Heart left ventricle (tissue), 16 donors: Measurements from ENCODE around the gene BCL2. TPM values are rescaled to one million over a fixed set of nuclear protein-coding genes. Genes with fewer than 3 reads are reported as not detected.

ENCODE experiments used
- ATAC-seq, 4 donors: fragments of 200-7000 bp; cut with Tn5 transposase; one replicate each; pipeline ENCODE4 v1.9.1; 2020 to 2022; ENCODE audit warnings: moderate library complexity in 4 of 4, mild to moderate bottlenecking in 3 of 4, moderate number of reproducible peaks in 1 of 4
- DNase-seq, 5 donors: peaks; one replicate each; pipeline ENCODE4 v3.0.0-alpha.2; 2020
- H3K27ac ChIP-seq, 12 donors: fragments of 200-600 bp; sonication (generic) in 4 of 12; one replicate each; pipeline versions ENCODE4 v1.5.0 to v1.8.0; 2016 to 2022; ENCODE audit warnings: mild to moderate bottlenecking in 2 of 12
- H3K27me3 ChIP-seq, 9 donors: fragments of 200-600 bp; sonication (generic) in 2 of 9; one replicate each; pipeline versions ENCODE4 v1.5.1 to v1.8.0; 2016 to 2022; ENCODE audit warnings: mild to moderate bottlenecking in 3 of 9
- H3K36me3 ChIP-seq, 9 donors: fragments of 200-600 bp; sonication (generic) in 2 of 9; one replicate each; pipeline versions ENCODE4 v1.5.0 to v1.8.0; 2018 to 2022; ENCODE audit warnings: mild to moderate bottlenecking in 2 of 9
- H3K4me1 ChIP-seq, 12 donors: fragments of 200-600 bp; sonication (generic) in 4 of 12; one replicate each; pipeline versions ENCODE4 v1.5.0 to v1.8.0; 2016 to 2022; ENCODE audit warnings: mild to moderate bottlenecking in 3 of 12
- H3K4me3 ChIP-seq, 12 donors: fragments of 200-600 bp; sonication (generic) in 4 of 12; one replicate each; pipeline versions ENCODE4 v1.5.0 to v1.8.0; 2017 to 2022; ENCODE audit warnings: mild to moderate bottlenecking in 9 of 12, moderate library complexity in 4 of 12
- H3K9me3 ChIP-seq, 12 donors: fragments of 200-600 bp; sonication (generic) in 4 of 12; one replicate each; pipeline versions ENCODE4 v1.5.0 to v1.8.0; 2016 to 2022; ENCODE audit warnings: mild to moderate bottlenecking in 1 of 12
- CTCF ChIP-seq, 12 donors: fragments of 200-600 bp; sonication (generic) in 4 of 12; IDR thresholded peaks; one replicate each; pipeline versions ENCODE4 v1.5.0 to v1.8.0; 2018 to 2022; ENCODE audit warnings: antibody characterized with exemption in 12 of 12, mild to moderate bottlenecking in 5 of 12
- POLR2A ChIP-seq, 2 donors: fragments of 450-650 bp; IDR thresholded peaks; one replicate each; pipeline ENCODE4 v1.6.1; 2017; ENCODE audit warnings: antibody characterized with exemption in 2 of 2, mild to moderate bottlenecking in 2 of 2, moderate library complexity in 2 of 2
- WGBS, 4 donors: extraction: QIAGEN DNeasy Blood & Tissue Kit in 2 of 4; methylation state at CpG; one replicate each; pipeline versions ENCODE4 v1.1.5 to v1.1.7; 2013 to 2018; 5-methylcytosine and 5-hydroxymethylcytosine counted together
- intact Hi-C, 10 donors: fragments of 100-400 bp; cut with DNase I; formaldehyde crosslinking; loops; one replicate each; pipeline versions ENCODE4 v1.11.1 to v1.14.2; 2022
- polyA plus RNA-seq, 2 donors: library from polyadenylated mRNA; stranded (reverse); fragments of 200-250 nt; gene quantifications; one replicate each; pipeline ENCODE4 v1.2.3, GENCODE V29; 2013
- total RNA-seq, 9 donors: library from RNA; depleted of rRNA in 2 of 9; stranded (reverse); fragments of >200 nt in 2 of 9; fragmentation: NEBNext Ultra II Directional in 3 of 9; extraction: Animal tissue kit (Norgen Biotek cat#: 25700) in 3 of 9; gene quantifications; one replicate each; pipeline versions ENCODE4 v1.1.0 to v1.2.4, GENCODE V29; 2016 to 2023
- donor health status: ischemic (EF 13 %, LVEDD 7.1; RV severe dilation, severe dysfunction).
- donor health status: healthy with polysubstance abuse.
- donor health status: DM: no; HTN: yes; CAD: no.
- donor health status: DM: no; HTN: no; CAD: no.
- donor health status: ischemic (EF 25% LVEDD 6.9; RV normal size, moderate dysfunction).
- donor health status: ischemic (EF 25% LVEDD 5.7; RV mildly dilated, moderate dysfunction).
- donor health status: healthy.
- donor health status: DM: yes; HTN: yes; CAD: no.
- donor health status: ischemic (EF 35%, LVEDD 5.7; RV mildly dilated, moderate dysfunction).
- donor health status: nonischemic (EF 11% LVEDD 7.7; RV severe dilation, severe dysfunction).
- donor health status: DM: yes; HTN: yes; CAD: no.
- donor health status: PGD.
- donor health status: ischemic (EF 29% LVEDD 5.4; RV normal size, mild dysfunction).
- donor health status: nonischemic (EF 23%, LVEDD 6.1; RV moderate dilation, normal function).

The BCL2 gene
- total and polyA plus RNA-seq, 11 donors: 2.9 to 24.2 (median 8.9) TPM

- Histone ChIP-seq H3K9me3 (no peaks in the 10 kb centered on the region), H3K4me3 (no peak overlapping the region), H3K27me3 (no peaks in the 10 kb centered on the region), H3K27ac (peak overlapping the region in 1 of 12 donors; percentile 54), H3K4me1 (peaks cover 0 to 60% (median 18%) of the 10 kb centered on the region in 12 donors), H3K36me3 (no peaks in the 10 kb centered on the region)
- no peak for TF ChIP-seq CTCF (IDR thresholded peaks at IDR 0.05)
- TF ChIP-seq POLR2A (IDR thresholded peaks at IDR 0.05): no peak
- no peak for ATAC-seq
- no peak for DNase-seq
- 78 to 89% (median 82%) methylated on average over 9 of the region's 9 CpGs for WGBS, 4 donors
- intact Hi-C loops: no loop called here
Measured at GRCh38 chr18:63298400-63299365, 20.9 kb downstream of the BCL2 start.

DNA sequence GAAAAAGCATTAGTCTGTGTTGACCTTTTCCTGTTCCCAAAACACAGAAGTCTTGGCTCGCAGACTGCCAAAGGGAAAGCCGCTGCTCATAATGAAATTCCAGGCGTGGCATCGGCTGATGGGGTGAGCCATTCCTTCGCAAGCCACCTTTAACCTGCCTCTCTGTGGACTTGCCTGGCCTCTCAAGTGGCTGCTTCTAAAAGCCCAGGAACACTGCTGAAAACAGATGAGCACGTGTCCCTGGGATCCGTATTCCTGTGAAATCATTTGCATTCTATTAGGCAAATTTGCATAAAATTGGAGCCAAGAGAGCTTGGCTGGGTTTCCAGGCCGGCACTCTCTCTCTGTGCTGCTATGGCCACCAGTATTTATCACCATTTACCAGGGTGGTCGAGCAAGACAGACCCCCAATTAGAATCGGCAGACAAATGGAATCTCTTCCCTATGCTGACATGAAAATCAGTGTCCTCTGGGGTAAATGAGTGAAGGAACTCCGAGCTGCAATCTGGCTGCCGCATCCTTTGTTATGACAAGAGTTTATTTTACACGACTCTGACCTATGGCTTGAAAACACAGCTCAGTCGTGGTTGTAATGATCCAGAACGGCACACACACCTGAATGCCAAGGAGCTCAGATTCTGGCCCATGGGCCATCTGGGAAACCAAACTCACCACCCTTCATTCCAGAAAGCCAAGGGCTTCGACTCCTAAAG is 21.7 kb downstream of the BCL2 start:
- no peak for TF ChIP-seq CTCF (IDR thresholded peaks at IDR 0.05)
- no peak for TF ChIP-seq POLR2A (IDR thresholded peaks at IDR 0.05)
- intact Hi-C loops: no loop called here

DNA sequence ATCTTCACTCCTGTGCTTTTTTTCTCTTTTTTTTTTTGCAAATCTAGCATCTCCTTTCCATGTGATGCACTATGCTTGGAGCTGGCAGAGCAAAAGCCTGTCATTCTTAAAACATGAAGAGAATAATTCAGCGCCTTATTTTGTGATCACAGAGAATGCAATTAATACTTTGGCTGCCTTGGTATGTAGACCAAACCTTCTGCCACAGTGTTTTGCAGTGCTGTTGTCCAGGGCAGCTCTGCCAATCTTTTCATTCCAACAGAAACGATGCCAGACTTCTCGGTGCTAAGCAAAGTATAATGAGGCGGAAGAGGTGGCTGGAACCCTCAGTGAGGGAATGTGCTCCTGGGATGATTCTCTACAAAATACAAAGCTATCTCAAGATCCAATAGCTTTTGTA is 25.6 kb downstream of the BCL2 start:
- TF ChIP-seq CTCF (IDR thresholded peaks at IDR 0.05) (no peak), POLR2A (IDR thresholded peaks at IDR 0.05) (no peak)
- intact Hi-C loops: no loop called here
- H3K27me3 ChIP-seq: no peaks in the 10 kb centered on the region
- no peaks in the 10 kb centered on the region for H3K36me3 ChIP-seq
- ATAC-seq (peak in 3 of 4 donors; percentile 41 to 57 (median 54)), DNase-seq (no peak)
- no peaks in the 10 kb centered on the region for H3K9me3 ChIP-seq
- WGBS, 4 donors: 62 to 84% (median 72%) methylated on average over 4 of the region's 4 CpGs
- peaks cover 0 to 55% (median 16%) of the 10 kb centered on the region in 12 donors for H3K4me1 ChIP-seq
- H3K4me3 ChIP-seq: no peak overlapping the region
- H3K27ac ChIP-seq: peak overlapping the region in 1 of 12 donors; percentile 13

More for the DNA sequence above, 21.7 kb downstream of the BCL2 start:
- 70 to 76% (median 75%) methylated on average over 14 to 16 of the region's 16 CpGs for WGBS, 4 donors
- H3K27ac ChIP-seq: no peak overlapping the region
- H3K4me1 ChIP-seq: peaks cover 0 to 59% (median 16%) of the 10 kb centered on the region in 12 donors
- DNase-seq: no peak
- ATAC-seq: no peak
- H3K9me3 ChIP-seq: no peaks in the 10 kb centered on the region
- H3K4me3 ChIP-seq: no peak overlapping the region
- H3K27me3 ChIP-seq: no peaks in the 10 kb centered on the region
- H3K36me3 ChIP-seq: no peaks in the 10 kb centered on the region
